Osteocyte (in vitro differentiated cells): ENCODE data around the gene ECE2. TPM values are rescaled to one million over a fixed set of nuclear protein-coding genes. Genes with fewer than 3 reads are reported as not detected.

Source experiments
- DNase-seq: peaks from one replicate; pipeline ENCODE4 v3.0.0; 2021; ENCODE audit warnings: mixed read lengths; ENCODE audit not compliant: unreplicated experiment; ENCODE audit errors: extremely low spot score
- H3K27ac Mint-ChIP-seq: one replicate; pipeline ENCODE4 v1.8.0; 2021; ENCODE audit warnings: mild to moderate bottlenecking, mixed read lengths; ENCODE audit not compliant: unreplicated experiment
- H3K27me3 Mint-ChIP-seq: one replicate; pipeline ENCODE4 v1.8.0; 2021; ENCODE audit warnings: mixed read lengths; ENCODE audit not compliant: unreplicated experiment
- H3K36me3 Mint-ChIP-seq: one replicate; pipeline ENCODE4 v1.8.0; 2021; ENCODE audit warnings: mixed read lengths; ENCODE audit not compliant: unreplicated experiment
- H3K4me1 Mint-ChIP-seq: one replicate; pipeline ENCODE4 v1.8.0; 2021; ENCODE audit warnings: mixed read lengths; ENCODE audit not compliant: unreplicated experiment
- H3K4me3 Mint-ChIP-seq: one replicate; pipeline ENCODE4 v1.8.0; 2021; ENCODE audit warnings: mild to moderate bottlenecking, moderate library complexity, mixed read lengths; ENCODE audit not compliant: unreplicated experiment
- H3K9me3 Mint-ChIP-seq: one replicate; pipeline ENCODE4 v1.8.0; 2021; ENCODE audit warnings: mixed read lengths; ENCODE audit not compliant: unreplicated experiment
- CTCF ChIP-seq: fragments of 200-600 bp; sonication (generic); IDR thresholded peaks from 2 replicates; pipeline ENCODE4 v1.5.0; 2021; ENCODE audit warnings: antibody characterized with exemption, mild to moderate bottlenecking, moderate library complexity
- total RNA-seq: library from RNA; stranded (reverse); gene quantifications from 2 replicates; pipeline ENCODE4 v1.2.1, GENCODE V29; 2021

Gene ECE2
- total RNA-seq, 1 donor from 2014 or later: not detected

- Mint-ChIP-seq H3K4me3 (no peak overlapping the region), H3K27ac (no peak overlapping the region), H3K27me3 (peaks cover 19% of the 10 kb centered on the region), H3K4me1 (peaks cover 20% of the 10 kb centered on the region), H3K36me3 (peaks cover 10% of the 10 kb centered on the region), H3K9me3 (no peaks in the 10 kb centered on the region)
- TF ChIP-seq CTCF: no peak
- DNase-seq: no peak
Observed at GRCh38 chr3:184258926-184259325, 16.9 kb upstream of the ECE2 start.

GRCh38 chr3:184259396-184259877, 16.4 kb upstream of the ECE2 start:
- TF ChIP-seq CTCF: no peak
- Mint-ChIP-seq H3K4me3 (peak overlapping the region; percentile 43), H3K9me3 (no peaks in the 10 kb centered on the region), H3K36me3 (peaks cover 10% of the 10 kb centered on the region), H3K27me3 (peaks cover 20% of the 10 kb centered on the region), H3K4me1 (peaks cover 20% of the 10 kb centered on the region), H3K27ac (no peak overlapping the region)
- DNase-seq: no peak

GRCh38 chr3:184259878-184260723, 15.7 kb upstream of the ECE2 start:
- peaks cover 10% of the 10 kb centered on the region for H3K36me3 Mint-ChIP-seq
- H3K9me3 Mint-ChIP-seq: no peaks in the 10 kb centered on the region
- peaks cover 25% of the 10 kb centered on the region for H3K27me3 Mint-ChIP-seq
- peaks cover 20% of the 10 kb centered on the region for H3K4me1 Mint-ChIP-seq
- peak overlapping the region; percentile 77 for H3K4me3 Mint-ChIP-seq
- no peak for TF ChIP-seq CTCF
- H3K27ac Mint-ChIP-seq: no peak overlapping the region
- DNase-seq: no peak

GRCh38 chr3:184260724-184261269, 15.0 kb upstream of the ECE2 start:
- Mint-ChIP-seq H3K4me3 (peak overlapping the region; percentile 77), H3K4me1 (peaks cover 20% of the 10 kb centered on the region), H3K27ac (no peak overlapping the region), H3K9me3 (no peaks in the 10 kb centered on the region), H3K36me3 (peaks cover 10% of the 10 kb centered on the region), H3K27me3 (peaks cover 27% of the 10 kb centered on the region)
- no peak for DNase-seq
- TF ChIP-seq CTCF: no peak

- H3K9me3 Mint-ChIP-seq: no peaks in the 10 kb centered on the region
- DNase-seq: no peak
- peak within 1 kb of the TSS; percentile 83 for H3K4me3 Mint-ChIP-seq
- H3K27ac Mint-ChIP-seq: no peak within 1 kb of the TSS
- H3K27me3 Mint-ChIP-seq: peaks cover 27% of the 10 kb centered on the region
- H3K36me3 Mint-ChIP-seq: peaks cover 10% of the 10 kb centered on the region
- TF ChIP-seq CTCF: no peak
- peaks cover 20% of the 10 kb centered on the region for H3K4me1 Mint-ChIP-seq
Observed at GRCh38 chr3:184261270-184261853, 14.5 kb upstream of the ECE2 start, which contains the start of gene CAMK2N2. Gene CAMK2N2 (minus strand): TSS chr3:184261553. CDS start chr3:184261285, 268 bp downstream.
